NCI-H748 treated with DMSO at 0.1 percent for 48 hours (cell line): ENCODE results near the gene RAET1E.
"Not testable (repeated sequence)": the region's sequence is repeated elsewhere in the genome, so short reads cannot be mapped to it uniquely, and the experiment has no call there.

Source experiments
- DNase-seq: peaks from one replicate; lab custom pipeline; 2025; lab: John Stamatoyannopoulos, UW

Gene RAET1E

GRCh38 chr6:149861603-149862423 lies 36.1 kb downstream of the RAET1E start:
- no peak for DNase-seq

DNA sequence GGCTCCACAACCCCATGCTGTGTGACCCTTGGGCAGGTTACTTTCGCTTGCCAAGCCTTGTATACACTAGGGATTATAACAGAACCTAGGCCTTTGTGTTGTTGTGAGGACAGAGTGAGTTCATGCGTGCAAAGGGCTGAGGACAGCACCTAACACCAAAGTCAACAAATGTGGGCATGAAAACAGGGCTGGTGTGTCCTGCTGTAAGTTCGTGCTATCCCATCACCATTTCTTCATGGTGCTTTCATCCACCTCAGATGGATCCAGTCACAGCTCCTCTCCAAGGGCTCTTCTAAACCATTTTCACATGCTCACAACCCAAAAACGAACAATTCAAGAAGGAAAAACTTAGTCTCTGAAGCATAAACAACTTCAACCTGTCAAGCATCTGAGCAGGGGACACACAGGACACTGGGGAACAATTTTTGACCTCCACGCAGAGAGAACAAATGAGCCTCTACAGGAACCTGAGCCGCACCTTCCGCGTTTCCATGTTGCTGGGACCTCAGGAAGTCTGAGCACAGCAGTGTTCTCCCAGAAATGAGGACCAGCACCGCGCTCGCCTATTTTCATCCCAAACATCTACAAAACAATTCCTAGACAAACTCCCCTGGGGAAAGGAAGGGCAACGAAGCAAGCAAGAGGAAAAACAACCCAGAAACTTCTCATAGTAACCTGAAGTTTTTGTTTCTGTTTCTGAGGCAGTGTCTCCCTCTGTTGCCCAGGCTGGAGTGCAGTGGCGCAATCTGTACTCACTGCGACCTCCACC lies 36.9 kb downstream of the RAET1E start:
- peak; percentile 13 for DNase-seq

- no peak for DNase-seq
Measured at GRCh38 chr6:149860513-149860833, 37.4 kb downstream of the RAET1E start.

GRCh38 chr6:149859938-149860337 lies 38.0 kb downstream of the RAET1E start:
- peak; percentile 19 for DNase-seq

GRCh38 chr6:149859368-149859767 lies 38.5 kb downstream of the RAET1E start:
- DNase-seq, result peak; percentile 44

- DNase-seq, result no peak
Measured at GRCh38 chr6:149857541-149857940, 40.4 kb downstream of the RAET1E start.

DNA sequence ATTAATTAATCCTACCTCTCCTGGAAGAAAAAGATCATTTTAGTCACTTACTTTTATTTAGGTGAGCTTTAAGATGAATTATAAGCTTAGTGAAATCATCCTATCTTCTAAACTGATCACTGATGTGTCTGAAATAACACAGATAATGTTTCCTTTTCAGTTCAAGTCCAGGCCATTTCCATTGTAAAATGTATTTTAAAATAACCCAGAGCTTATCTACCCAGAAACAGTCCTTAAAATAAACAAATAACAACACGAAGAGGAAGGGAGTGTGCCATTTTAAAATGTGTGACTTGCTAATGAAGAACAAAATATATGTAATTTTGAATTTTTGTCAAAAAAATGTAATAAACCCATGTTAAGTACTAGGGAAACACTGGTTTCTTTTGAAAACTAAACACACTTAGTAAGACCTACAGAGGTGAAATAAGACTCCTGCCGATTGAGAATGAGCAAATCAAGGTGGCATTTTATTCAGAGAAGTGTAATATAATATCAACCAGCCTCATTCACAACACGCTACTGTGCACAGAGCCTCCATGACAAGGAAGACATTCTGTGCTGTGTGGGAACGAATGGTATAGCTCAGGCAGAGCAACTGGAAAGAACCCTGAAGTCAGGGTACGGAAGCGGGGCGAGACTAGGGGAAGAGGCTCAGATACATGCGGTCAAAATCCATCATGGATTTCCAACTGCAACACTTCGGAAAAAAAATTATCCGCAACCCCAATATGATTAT lies 41.5 kb downstream of the RAET1E start:
- DNase-seq, result no peak

DNA sequence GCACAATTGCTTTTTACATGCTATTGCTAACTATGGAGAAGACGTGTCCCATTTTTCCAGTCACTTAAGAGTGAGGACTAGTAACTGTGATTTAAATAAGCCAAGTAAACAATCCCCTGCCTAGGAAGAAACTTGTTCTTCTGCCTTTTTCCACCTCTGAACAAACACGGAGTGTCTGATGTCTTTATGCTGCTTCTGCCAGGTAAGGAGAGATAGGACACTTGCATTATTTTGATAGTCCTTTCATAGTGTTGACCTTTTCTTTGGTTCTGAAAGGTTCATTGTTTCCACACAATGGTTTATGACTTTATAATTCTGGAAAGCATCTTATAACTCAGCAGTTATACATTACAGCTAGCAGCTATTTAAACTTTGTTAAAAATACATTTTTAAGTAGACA lies 42.2 kb downstream of the RAET1E start:
- peak; percentile 33 for DNase-seq

DNA sequence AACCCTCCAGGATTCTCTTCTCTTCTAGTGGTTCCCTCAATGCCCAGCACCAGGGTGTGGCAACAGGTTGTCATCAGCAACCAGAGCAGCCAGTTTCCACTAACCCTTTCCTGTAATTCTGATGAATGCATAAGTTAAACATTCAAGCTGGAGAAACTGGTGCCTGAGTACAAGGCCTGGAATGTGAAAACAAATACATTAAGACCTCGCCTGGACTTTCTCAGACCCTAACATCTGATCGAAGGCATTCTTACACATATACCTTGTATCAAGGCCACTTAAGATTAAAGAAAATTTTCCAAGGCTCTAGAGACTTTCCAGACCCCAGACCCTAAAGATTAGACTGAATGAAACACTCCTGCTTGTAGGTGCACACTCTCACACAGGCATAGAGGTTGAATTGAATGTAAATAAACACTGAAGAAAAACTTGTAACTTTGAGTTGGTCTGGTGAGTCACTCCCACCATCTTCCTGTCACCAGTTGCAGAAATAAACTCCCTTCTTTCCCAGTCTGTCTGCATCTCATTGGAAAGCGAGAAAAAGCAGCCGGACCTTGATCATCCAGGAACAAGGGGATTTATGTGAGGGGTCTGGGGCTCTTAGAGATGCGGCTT lies 42.8 kb downstream of the RAET1E start:
- DNase-seq, result no peak

DNA sequence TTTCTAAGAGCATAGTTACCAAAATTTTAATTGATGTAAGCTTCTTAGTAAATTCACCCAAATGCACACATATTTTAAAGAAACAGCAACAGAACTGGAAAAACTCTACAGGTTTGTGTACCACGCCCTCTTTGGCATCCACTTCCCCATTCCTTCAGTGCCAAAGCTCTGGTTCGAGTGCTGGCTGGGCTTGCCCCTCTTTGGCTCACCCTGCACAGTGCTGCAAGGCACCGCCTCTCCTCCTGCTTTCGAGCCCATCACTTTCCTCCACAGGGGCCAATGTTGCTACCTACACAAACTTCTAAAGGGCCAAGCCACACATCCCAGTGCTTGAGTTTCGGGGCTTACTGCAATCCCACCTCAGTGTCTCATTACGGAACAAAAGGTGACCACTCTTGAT lies 43.4 kb downstream of the RAET1E start:
- no peak for DNase-seq

GRCh38 chr6:149854017-149854416 lies 43.9 kb downstream of the RAET1E start:
- not testable (repeated sequence) for DNase-seq

- no peak for DNase-seq
Measured at GRCh38 chr6:149852881-149853280, 45.0 kb downstream of the RAET1E start.

- DNase-seq, result no peak
Measured at GRCh38 chr6:149852180-149852579, 45.7 kb downstream of the RAET1E start.

DNA sequence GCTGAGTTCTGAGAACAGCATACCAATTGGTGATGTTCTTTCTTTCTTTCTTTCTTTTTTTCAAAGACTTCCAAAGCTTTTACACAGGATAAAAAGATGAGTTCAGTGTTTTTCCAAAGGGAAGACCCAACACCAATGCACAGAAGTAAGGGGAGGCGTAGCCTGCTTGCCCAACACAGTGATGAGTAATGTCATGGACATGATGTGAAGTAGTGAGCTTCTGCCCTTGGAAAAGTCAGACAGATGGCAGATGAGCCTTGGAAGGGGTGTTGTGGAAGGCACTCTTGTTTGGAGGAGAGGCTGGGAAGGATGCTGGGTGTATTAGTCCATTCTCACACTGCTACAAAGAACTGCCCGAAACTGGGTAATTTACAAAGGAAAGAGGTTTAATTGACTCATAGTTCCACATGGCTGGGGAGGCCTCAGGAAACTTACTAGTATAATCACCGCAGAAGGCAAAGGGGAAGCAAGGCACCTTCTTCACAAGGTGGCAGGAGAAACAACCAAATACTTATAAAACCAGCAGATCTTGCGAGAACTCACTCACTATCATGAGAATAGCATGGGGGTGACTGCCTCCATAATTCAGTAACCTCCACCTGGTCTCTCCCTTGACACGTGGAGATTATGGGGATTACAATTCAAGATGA lies 46.3 kb downstream of the RAET1E start:
- DNase-seq, result no peak

DNA sequence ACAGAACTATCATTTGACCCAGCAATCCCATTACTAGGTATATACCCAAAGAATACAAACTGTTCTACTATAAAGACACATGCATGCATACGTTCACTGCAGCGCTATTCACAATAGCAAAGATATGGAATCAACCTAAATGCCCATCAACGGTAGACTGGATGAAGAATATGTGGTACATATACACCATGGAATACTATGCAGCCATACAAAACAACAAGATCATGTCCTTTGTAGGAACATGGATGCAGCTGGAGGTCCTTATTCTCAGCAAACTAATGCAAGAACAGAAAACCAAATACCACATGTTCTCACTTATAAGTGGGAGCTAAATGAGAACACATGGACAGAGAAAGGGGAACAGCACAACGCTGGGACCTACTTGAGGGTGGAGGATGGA lies 49.6 kb downstream of the RAET1E start:
- DNase-seq, result not testable (repeated sequence)
